HepG2 (cell line): ENCODE data around the gene BCL2L13. TPM values are rescaled to one million over a fixed set of nuclear protein-coding genes. Genes with fewer than 3 reads are reported as not detected.

Experiments used
- ATAC-seq: fragments of 200-7000 bp; cut with Tn5 transposase; 3 replicates; pipeline ENCODE4 v1.9.1; 2020; ENCODE audit warnings: mild to moderate bottlenecking, moderate library complexity
- BruUV-seq: library from RNA; stranded (reverse); fragments of 400-500 nt; replicated peaks from 2 replicates; lab custom pipeline; 2021; lab: Mats Ljungman, UMichigan
- CTCF ChIA-PET: fragments of 300-600 bp; formaldehyde crosslinking; extraction: SDS; loops from one replicate; lab custom pipeline; 2021; ENCODE audit warnings: low total read pairs, inconsistent platforms, low intra/inter-chr PET ratio; lab: Yijun Ruan, JAX
- POLR2A ChIA-PET: fragments of 350-600 bp; sonication (Branson Sonifier 250); formaldehyde crosslinking; loops from one replicate; lab custom pipeline; 2020; ENCODE audit warnings: antibody characterized with exemption, inconsistent platforms; lab: Yijun Ruan, JAX
- DNase-seq: peaks from one replicate; pipeline ENCODE4 v3.0.0-alpha.2; 2015; ENCODE audit warnings: low spot score
- FAIRE-seq: peaks from 3 replicates; lab custom pipeline; 2011; peaks lifted over from hg19 to GRCh38; lab: Jason Lieb, UNC
- H2AFZ ChIP-seq: one replicate; pipeline ENCODE4 v1.6.1; 2011; ENCODE audit warnings: low read length, inconsistent platforms
- H3K27ac ChIP-seq: fragments of 300-600 bp; 3 replicates; pipeline ENCODE4 v1.8.0; 2011; ENCODE audit warnings: mixed run types, mild to moderate bottlenecking, mixed read lengths, low read length, inconsistent platforms; ENCODE audit not compliant: insufficient read depth; ENCODE audit errors: extremely low read length
- H3K27me3 ChIP-seq, 2 experiments: fragments of 200-600 bp in 1 of 2; 2 replicates in 1 of 2; 3 replicates in 1 of 2; pipeline versions ENCODE4 v1.6.0 to v1.8.0; 2011; ENCODE audit warnings: low read length in 2 of 2, mild to moderate bottlenecking in 2 of 2, moderate library complexity in 2 of 2, inconsistent platforms in 1 of 2; ENCODE audit not compliant: insufficient read depth in 2 of 2, control insufficient read depth in 1 of 2
- H3K36me3 ChIP-seq, 2 experiments: fragments of 200-600 bp in 1 of 2; replicated peaks in 1 of 2; 2 replicates in 1 of 2; 3 replicates in 1 of 2; pipeline versions ENCODE4 v1.5.1 to v1.8.0; 2011; ENCODE audit warnings: low read length in 2 of 2, inconsistent platforms in 1 of 2; ENCODE audit not compliant: insufficient read depth in 2 of 2, control insufficient read depth in 1 of 2
- H3K4me1 ChIP-seq: 2 replicates; pipeline ENCODE4 v1.5.1; 2012; ENCODE audit warnings: low read length, inconsistent platforms; ENCODE audit not compliant: insufficient read depth
- H3K4me2 ChIP-seq: 2 replicates; pipeline ENCODE4 v1.6.0; 2011; ENCODE audit warnings: low read depth, low read length, inconsistent platforms
- H3K4me3 ChIP-seq, 3 experiments: fragments of 200-600 bp in 1 of 3; sonication (generic), shearing (Covaris generic) in 1 of 3; replicated peaks in 1 of 3; 2 replicates each; pipeline ENCODE4 v1.5.1; 2011 to 2016; ENCODE audit warnings: low read length in 3 of 3, inconsistent platforms in 2 of 3, low read depth in 2 of 3, mild to moderate bottlenecking in 2 of 3, control low read depth in 1 of 3, mixed read lengths in 1 of 3; ENCODE audit not compliant: insufficient read depth in 1 of 3
- H3K79me2 ChIP-seq: one replicate; pipeline ENCODE4 v1.6.1; 2011; ENCODE audit warnings: low read length, inconsistent platforms; ENCODE audit not compliant: insufficient read depth
- H3K9ac ChIP-seq: 2 replicates; pipeline ENCODE4 v1.6.0; 2011; ENCODE audit warnings: mild to moderate bottlenecking, low read depth, low read length, inconsistent platforms; ENCODE audit not compliant: insufficient read depth
- H3K9me3 ChIP-seq: 2 replicates; pipeline ENCODE4 v1.5.1; 2012; ENCODE audit warnings: mild to moderate bottlenecking, low read length
- H4K20me1 ChIP-seq: 2 replicates; pipeline ENCODE4 v1.6.0; 2011; ENCODE audit warnings: inconsistent platforms, mild to moderate bottlenecking, low read length, moderate library complexity; ENCODE audit not compliant: insufficient read depth
- CHCHD3 ChIP-seq: sonication (generic); formaldehyde crosslinking; IDR thresholded peaks from 2 replicates; pipeline ENCODE4 v1.8.0; 2022; ENCODE audit warnings: mild to moderate bottlenecking, missing genetic modification reagents, moderate library complexity
- HINFP ChIP-seq: sonication (generic); formaldehyde crosslinking; IDR thresholded peaks from 2 replicates; pipeline ENCODE4 v1.4.0; 2020; ENCODE audit warnings: low read depth, mild to moderate bottlenecking, missing genetic modification reagents
- HIVEP1 ChIP-seq: sonication (generic); formaldehyde crosslinking; IDR thresholded peaks from 2 replicates; pipeline ENCODE4 v1.4.0; 2020; ENCODE audit warnings: mild to moderate bottlenecking, missing genetic modification reagents
- HMG20A ChIP-seq: IDR thresholded peaks from 2 replicates; pipeline ENCODE4 v1.6.1; 2016; ENCODE audit warnings: borderline replicate concordance
- KAT7 ChIP-seq: IDR thresholded peaks from 2 replicates; pipeline ENCODE4 v1.6.1; 2018; ENCODE audit warnings: borderline replicate concordance, missing compliant biosample characterization
- KMT2B ChIP-seq: IDR thresholded peaks from 2 replicates; pipeline ENCODE4 v1.6.1; 2016; ENCODE audit warnings: missing genetic modification reagents, missing compliant biosample characterization
- MAX ChIP-seq: IDR thresholded peaks from 2 replicates; pipeline ENCODE4 v1.6.1; 2012; ENCODE audit warnings: inconsistent platforms
- MYNN ChIP-seq: sonication (generic); formaldehyde crosslinking; IDR thresholded peaks from 2 replicates; pipeline ENCODE4 v1.4.0; 2020; ENCODE audit warnings: mild to moderate bottlenecking, low read depth, missing genetic modification reagents
- PLSCR1 ChIP-seq: sonication (generic); formaldehyde crosslinking; IDR thresholded peaks from 2 replicates; pipeline ENCODE4 v1.5.0; 2020; ENCODE audit warnings: missing genetic modification reagents, mild to moderate bottlenecking, borderline replicate concordance
- SATB2 ChIP-seq: sonication (generic); formaldehyde crosslinking; IDR thresholded peaks from 2 replicates; pipeline ENCODE4 v1.5.0; 2020; ENCODE audit warnings: missing genetic modification reagents
- SCMH1 ChIP-seq: sonication (generic); formaldehyde crosslinking; IDR thresholded peaks from 2 replicates; pipeline ENCODE4 v1.9.0; 2021; ENCODE audit warnings: missing genetic modification reagents, mild to moderate bottlenecking, borderline replicate concordance
- SETDB1 ChIP-seq: sonication (generic); formaldehyde crosslinking; IDR thresholded peaks from 2 replicates; pipeline ENCODE4 v1.5.1; 2020; ENCODE audit warnings: missing genetic modification reagents, mild to moderate bottlenecking, borderline replicate concordance
- SIX1 ChIP-seq: sonication (generic); formaldehyde crosslinking; IDR thresholded peaks from 2 replicates; pipeline ENCODE4 v1.4.0; 2020; ENCODE audit warnings: missing genetic modification reagents, borderline replicate concordance
- SOX5 ChIP-seq: IDR thresholded peaks from 2 replicates; pipeline ENCODE4 v1.6.1; 2016; ENCODE audit warnings: borderline replicate concordance
- XBP1 ChIP-seq: sonication (generic); formaldehyde crosslinking; IDR thresholded peaks from 2 replicates; pipeline ENCODE4 v1.5.0; 2020; ENCODE audit warnings: missing genetic modification reagents
- ZFX ChIP-seq: sonication (generic); formaldehyde crosslinking; IDR thresholded peaks from 2 replicates; pipeline ENCODE4 v1.4.0; 2020; ENCODE audit warnings: mild to moderate bottlenecking, low read depth, missing genetic modification reagents, moderate library complexity
- ZNF17 ChIP-seq: sonication (generic); formaldehyde crosslinking; IDR thresholded peaks from 2 replicates; pipeline ENCODE4 v1.5.0; 2020; ENCODE audit warnings: mild to moderate bottlenecking, missing genetic modification reagents
- ZNF746 ChIP-seq: sonication (generic); formaldehyde crosslinking; IDR thresholded peaks from 2 replicates; pipeline ENCODE4 v1.8.0; 2022; ENCODE audit warnings: mild to moderate bottlenecking, missing genetic modification reagents
- WGBS: methylation state at CpG from one replicate; pipeline ENCODE4 v1.1.6; 2017; ENCODE audit warnings: low lambda C conversion rate; 5-methylcytosine and 5-hydroxymethylcytosine counted together
- in situ Hi-C: cut with HindIII; loops from 2 replicates; pipeline ENCODE4 v1.10.0; 2017; ENCODE audit warnings: low pct_unique_long_range_greater_than_20kb; ENCODE audit not compliant: extremely low pct_ligation_motif_present
- intact Hi-C: fragments of 100-400 bp; cut with micrococcal nuclease; formaldehyde crosslinking; loops from one replicate; pipeline ENCODE4 v1.10.0; 2022; ENCODE audit not compliant: unreplicated experiment
- polyA plus RNA-seq, 8 experiments: library from polyadenylated mRNA; depleted of rRNA in 3 of 8; stranded (reverse) in 7 of 8; unstranded in 1 of 8; fragments of >200 nt; fragmentation: Illumina TruSeq in 4 of 8; extraction: Trizol in 4 of 8; gene quantifications; 2 replicates each; pipeline versions ENCODE4 v1.2.1 to v1.2.3, GENCODE V29; 2011 to 2016; ENCODE audit warnings: low read depth in 4 of 8, missing spikeins in 1 of 8, mixed read lengths in 1 of 8; ENCODE audit not compliant: insufficient read depth in 1 of 8
- total RNA-seq, 5 experiments: library from RNA; depleted of rRNA; stranded (reverse); fragments of >200 nt; fragmentation: Illumina TruSeq; extraction: Trizol; gene quantifications; 2 replicates each; pipeline ENCODE4 v1.2.3, GENCODE V29; 2016; ENCODE audit warnings: low read depth in 1 of 5

The BCL2L13 gene
- total and polyA plus RNA-seq, 2 of the 13 experiments (the other 11 are each of a cell fraction or from before 2014, with no cell fraction given) = 13.5 to 14.6 TPM

- in situ Hi-C loops (no loop called here), intact Hi-C loops (no loop called here)
- Histone ChIP-seq H3K9me3 (no peaks in the 10 kb centered on the region), H3K36me3 (peaks cover 10 to 20% of the 10 kb centered on the region in 2 experiments; a peak in 4 of 5 replicates), H3K27ac (no peak overlapping the region), H3K4me3 (no peak overlapping the region), H3K79me2 (no peaks in the 10 kb centered on the region), H3K9ac (no peak overlapping the region), H2AFZ (no peak overlapping the region), H4K20me1 (no peaks in the 10 kb centered on the region), H3K27me3 (no peaks in the 10 kb centered on the region; a peak in 1 of 5 replicates), H3K4me2 (no peak overlapping the region), H3K4me1 (no peaks in the 10 kb centered on the region)
- TF ChIP-seq SATB2 (CRISPR knock-in tag) = no peak
- no peak for DNase-seq
- FAIRE-seq = no peak
- POLR2A ChIA-PET = no interaction called here
- no TSS peak for BruUV-seq
- CTCF ChIA-PET = no interaction called here
- no peak for ATAC-seq
- 93% methylated on average over 8 of the region's 8 CpGs for WGBS
Observed at GRCh38 chr22:17724678-17725499, 86.3 kb downstream of the BCL2L13 start.

- Histone ChIP-seq H3K9ac (no peak overlapping the region), H3K27ac (no peak overlapping the region), H3K36me3 (peaks cover 10 to 20% of the 10 kb centered on the region in 2 experiments; a peak in 4 of 5 replicates), H3K4me1 (no peaks in the 10 kb centered on the region), H3K4me2 (no peak overlapping the region), H3K27me3 (no peaks in the 10 kb centered on the region; a peak in 1 of 5 replicates), H3K4me3 (no peak overlapping the region), H4K20me1 (no peaks in the 10 kb centered on the region), H2AFZ (no peak overlapping the region), H3K9me3 (no peaks in the 10 kb centered on the region), H3K79me2 (no peaks in the 10 kb centered on the region)
- FAIRE-seq (no peak), DNase-seq (no peak), ATAC-seq (no peak)
- in situ Hi-C loops = no loop called here
- BruUV-seq = no TSS peak
- CTCF ChIA-PET = no interaction called here
- intact Hi-C loops = no loop called here
- POLR2A ChIA-PET = no interaction called here
- TF ChIP-seq HIVEP1 (CRISPR knock-in tag) (no peak), ZNF17 (CRISPR knock-in tag) (no peak), PLSCR1 (CRISPR knock-in tag) (no peak), SETDB1 (CRISPR knock-in tag) (no peak), XBP1 (no peak), MAX (no peak), SCMH1 (CRISPR knock-in tag) (no peak), MYNN (no peak), SOX5 (CRISPR knock-in tag) (no peak), KAT7 (CRISPR knock-in tag) (no peak), SIX1 (CRISPR knock-in tag) (no peak), CHCHD3 (CRISPR knock-in tag) (no peak), HINFP (CRISPR knock-in tag) (no peak), ZFX (CRISPR knock-in tag) (no peak), ZNF746 (CRISPR knock-in tag) (no peak), HMG20A (no peak), KMT2B (no peak)
Observed at GRCh38 chr22:17725500-17725796, 86.9 kb downstream of the BCL2L13 start.
